GM12878 (cell line): ENCODE measurements around the gene FAM234A.

Source experiments
- EP300 ChIP-seq, 2 experiments: fragments of 150-350 bp in 1 of 2; IDR thresholded peaks; 2 replicates each; pipeline ENCODE4 v1.6.1; 2011 to 2012; ENCODE audit warnings: low read depth in 2 of 2, low read length in 2 of 2, borderline replicate concordance in 1 of 2, improper control_type of control experiment in 1 of 2, inconsistent platforms in 1 of 2; ENCODE audit not compliant: control insufficient read depth in 1 of 2
- ESRRA ChIP-seq: IDR thresholded peaks from 2 replicates; pipeline ENCODE4 v1.6.1; 2012; ENCODE audit warnings: mild to moderate bottlenecking, low read length, improper control_type of control experiment
- EZH2 ChIP-seq: IDR thresholded peaks from 2 replicates; pipeline ENCODE4 v1.6.1; 2012; ENCODE audit warnings: low read depth, mild to moderate bottlenecking, control low read depth, inconsistent platforms, low read length, borderline replicate concordance; ENCODE audit not compliant: control insufficient read depth
- FOXK2 ChIP-seq: fragments of 450-650 bp; IDR thresholded peaks from 2 replicates; pipeline ENCODE4 v1.6.1; 2017; ENCODE audit warnings: mild to moderate bottlenecking, moderate library complexity
- GABPA ChIP-seq: IDR thresholded peaks from 2 replicates; pipeline ENCODE4 v1.6.1; 2014; ENCODE audit warnings: antibody characterized with exemption, low read depth, mild to moderate bottlenecking, inconsistent platforms
- MYC ChIP-seq: IDR thresholded peaks from 2 replicates; pipeline ENCODE4 v1.6.1; 2011; ENCODE audit warnings: mild to moderate bottlenecking, low read length, moderate library complexity, inconsistent platforms; ENCODE audit not compliant: insufficient read depth, insufficient replicate concordance, insufficient read length, severe bottlenecking
- SIX5 ChIP-seq: IDR thresholded peaks from 2 replicates; pipeline ENCODE4 v1.6.1; 2011; ENCODE audit warnings: mild to moderate bottlenecking, low read depth, low read length, moderate library complexity; ENCODE audit not compliant: severe bottlenecking
- SMARCA5 ChIP-seq: fragments of 450-650 bp; IDR thresholded peaks from 2 replicates; pipeline ENCODE4 v1.6.1; 2017; ENCODE audit warnings: mild to moderate bottlenecking
- SUZ12 ChIP-seq: fragments of 200-600 bp; sonication (generic); IDR thresholded peaks from one replicate; pipeline ENCODE4 v1.6.1; 2018; ENCODE audit warnings: antibody characterized with exemption, mild to moderate bottlenecking; ENCODE audit not compliant: unreplicated experiment
- YY1 ChIP-seq: IDR thresholded peaks from 2 replicates; pipeline ENCODE4 v1.6.1; 2011; ENCODE audit warnings: low read depth, mild to moderate bottlenecking, low read length
- ZBTB33 ChIP-seq: fragments of 450-650 bp; IDR thresholded peaks from 2 replicates; pipeline ENCODE4 v1.6.1; 2017; ENCODE audit warnings: mild to moderate bottlenecking
- ZBTB4 ChIP-seq: fragments of 450-650 bp; formaldehyde crosslinking; IDR thresholded peaks from 2 replicates; pipeline ENCODE4 v1.4.0; 2022; ENCODE audit warnings: mild to moderate bottlenecking, moderate library complexity
- TF ChIP-seq, protein P1 (sequence below), 3 experiments: IDR thresholded peaks in 2 of 3; conservative IDR thresholded peaks in 1 of 3; 2 replicates each; pipeline ENCODE4 v1.5.1; 2011; ENCODE audit warnings: low read depth in 3 of 3, low read length in 3 of 3, mild to moderate bottlenecking in 3 of 3, control low read depth in 2 of 3, moderate library complexity in 2 of 3, inconsistent platforms in 1 of 3, mixed read lengths in 1 of 3; ENCODE audit not compliant: control insufficient read depth in 2 of 3, insufficient read depth in 1 of 3; ENCODE audit errors: extremely low read depth in 1 of 3
- TF ChIP-seq, protein P2 (sequence below): fragments of 450-650 bp; IDR thresholded peaks from 2 replicates; pipeline ENCODE4 v1.6.1; 2016; ENCODE audit warnings: mild to moderate bottlenecking

DNA sequence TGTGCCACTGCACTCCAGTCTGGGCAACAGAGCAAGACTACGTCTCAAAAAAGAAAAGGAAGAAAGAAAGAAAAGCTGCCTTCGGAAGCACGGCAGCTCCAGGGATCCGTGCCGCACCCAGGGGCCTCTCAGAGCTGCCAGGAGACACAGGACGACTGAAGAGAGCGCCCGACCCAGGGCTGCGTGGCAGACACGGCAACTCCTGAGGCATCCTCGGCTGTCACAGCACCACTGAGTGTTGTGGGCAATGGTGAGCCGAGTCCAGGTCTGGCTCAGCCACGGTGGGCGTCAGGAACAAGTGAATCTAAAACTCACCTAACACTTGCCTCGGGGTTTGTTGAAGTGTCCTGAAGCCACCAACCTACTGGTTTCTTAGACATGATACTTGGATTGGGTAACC is 77.1 kb downstream of the FAM234A start:
- TF ChIP-seq ESRRA (no peak), EP300 (IDR thresholded peaks at IDR 0.05; ENCODE audit: borderline replicate concordance in 1 of 2, control insufficient read depth in 1 of 2, low read depth in 2 of 2, low read length in 2 of 2) (no peak), SIX5 (no peak), SMARCA5 (no peak), ZBTB33 (no peak), SUZ12 (no peak), GABPA (no peak), YY1 (no peak), EZH2 (no peak), ZBTB4 (CRISPR knock-in tag) (no peak), FOXK2 (no peak), MYC (no peak)
- TF ChIP-seq, protein P1, sequence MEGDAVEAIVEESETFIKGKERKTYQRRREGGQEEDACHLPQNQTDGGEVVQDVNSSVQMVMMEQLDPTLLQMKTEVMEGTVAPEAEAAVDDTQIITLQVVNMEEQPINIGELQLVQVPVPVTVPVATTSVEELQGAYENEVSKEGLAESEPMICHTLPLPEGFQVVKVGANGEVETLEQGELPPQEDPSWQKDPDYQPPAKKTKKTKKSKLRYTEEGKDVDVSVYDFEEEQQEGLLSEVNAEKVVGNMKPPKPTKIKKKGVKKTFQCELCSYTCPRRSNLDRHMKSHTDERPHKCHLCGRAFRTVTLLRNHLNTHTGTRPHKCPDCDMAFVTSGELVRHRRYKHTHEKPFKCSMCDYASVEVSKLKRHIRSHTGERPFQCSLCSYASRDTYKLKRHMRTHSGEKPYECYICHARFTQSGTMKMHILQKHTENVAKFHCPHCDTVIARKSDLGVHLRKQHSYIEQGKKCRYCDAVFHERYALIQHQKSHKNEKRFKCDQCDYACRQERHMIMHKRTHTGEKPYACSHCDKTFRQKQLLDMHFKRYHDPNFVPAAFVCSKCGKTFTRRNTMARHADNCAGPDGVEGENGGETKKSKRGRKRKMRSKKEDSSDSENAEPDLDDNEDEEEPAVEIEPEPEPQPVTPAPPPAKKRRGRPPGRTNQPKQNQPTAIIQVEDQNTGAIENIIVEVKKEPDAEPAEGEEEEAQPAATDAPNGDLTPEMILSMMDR (IDR thresholded peaks at IDR 0.05 in 2 of 3, conservative IDR thresholded peaks at IDR 0.05 in 1 of 3; ENCODE audit: control insufficient read depth in 2 of 3, extremely low read depth in 1 of 3, insufficient read depth in 1 of 3, low read depth in 3 of 3, low read length in 3 of 3) = no peak
- TF ChIP-seq, protein P2, sequence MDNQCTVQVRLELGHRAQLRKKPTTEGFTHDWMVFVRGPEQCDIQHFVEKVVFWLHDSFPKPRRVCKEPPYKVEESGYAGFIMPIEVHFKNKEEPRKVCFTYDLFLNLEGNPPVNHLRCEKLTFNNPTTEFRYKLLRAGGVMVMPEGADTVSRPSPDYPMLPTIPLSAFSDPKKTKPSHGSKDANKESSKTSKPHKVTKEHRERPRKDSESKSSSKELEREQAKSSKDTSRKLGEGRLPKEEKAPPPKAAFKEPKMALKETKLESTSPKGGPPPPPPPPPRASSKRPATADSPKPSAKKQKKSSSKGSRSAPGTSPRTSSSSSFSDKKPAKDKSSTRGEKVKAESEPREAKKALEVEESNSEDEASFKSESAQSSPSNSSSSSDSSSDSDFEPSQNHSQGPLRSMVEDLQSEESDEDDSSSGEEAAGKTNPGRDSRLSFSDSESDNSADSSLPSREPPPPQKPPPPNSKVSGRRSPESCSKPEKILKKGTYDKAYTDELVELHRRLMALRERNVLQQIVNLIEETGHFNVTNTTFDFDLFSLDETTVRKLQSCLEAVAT = no peak
